Measurements from ENCODE around the gene VRK3.
"Not testable (repeated sequence)": the region's sequence is repeated elsewhere in the genome, so short reads cannot be mapped to it uniquely, and the experiment has no call there.

Gene VRK3

DNA sequence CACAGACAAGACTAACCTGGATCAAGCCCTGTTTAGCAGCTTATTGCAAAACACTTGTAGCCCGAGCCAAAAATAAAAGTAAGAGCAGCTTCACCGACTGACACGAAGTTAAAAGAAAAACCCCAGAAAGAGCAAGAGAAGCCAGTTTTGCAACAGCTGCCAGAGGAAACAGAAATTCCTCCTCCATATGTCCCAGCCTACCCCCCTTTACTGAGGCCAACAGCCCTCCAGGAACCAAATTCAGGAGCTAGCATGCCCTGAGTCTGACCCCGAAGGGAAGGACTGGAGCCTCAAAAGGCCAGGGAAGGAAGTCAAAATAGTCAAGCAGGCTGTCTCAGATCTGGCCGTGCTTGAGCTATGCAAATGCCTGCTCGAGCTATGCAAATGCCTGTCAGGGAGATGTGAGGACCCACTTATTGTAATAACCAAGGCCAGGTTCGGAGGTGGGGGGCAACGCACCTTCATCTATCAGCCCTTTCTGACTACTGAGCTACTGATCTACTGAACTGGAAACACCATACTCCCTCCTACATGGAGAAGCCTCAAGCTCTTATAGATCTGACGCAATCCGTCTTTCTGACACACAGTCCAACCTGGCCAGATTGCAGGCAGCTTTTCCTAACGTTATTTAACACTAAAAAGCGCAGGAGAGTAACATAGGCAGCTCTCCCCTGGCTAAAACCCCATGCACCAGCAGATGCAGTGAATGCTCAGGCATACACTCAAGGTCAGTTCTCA is 70.9 kb downstream of the VRK3 start:
- DNase-seq = peak; percentile 37

DNA sequence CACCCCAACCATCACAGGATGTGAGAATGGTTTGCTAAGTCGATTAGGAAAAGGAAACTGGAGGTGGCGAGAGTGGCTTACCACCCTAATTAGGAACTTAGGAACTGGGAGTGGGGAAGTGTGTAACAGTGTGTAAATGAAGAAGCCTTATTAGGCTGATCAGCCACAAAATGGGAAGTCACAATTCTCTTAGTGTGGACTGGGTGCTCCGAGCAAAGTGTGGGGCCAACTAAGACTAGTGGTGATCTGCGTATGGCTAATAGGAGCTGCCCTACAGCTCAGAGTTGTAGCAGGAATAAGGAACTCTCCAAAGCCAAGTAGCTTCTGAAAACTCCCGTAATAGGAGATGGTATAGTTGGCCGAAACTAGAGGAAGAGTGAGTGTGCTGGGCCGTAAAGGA is 71.8 kb downstream of the VRK3 start:
- no peak for DNase-seq

- DNase-seq = no peak
Measured at GRCh38 chr19:49952906-49953305, 72.3 kb downstream of the VRK3 start.

DNA sequence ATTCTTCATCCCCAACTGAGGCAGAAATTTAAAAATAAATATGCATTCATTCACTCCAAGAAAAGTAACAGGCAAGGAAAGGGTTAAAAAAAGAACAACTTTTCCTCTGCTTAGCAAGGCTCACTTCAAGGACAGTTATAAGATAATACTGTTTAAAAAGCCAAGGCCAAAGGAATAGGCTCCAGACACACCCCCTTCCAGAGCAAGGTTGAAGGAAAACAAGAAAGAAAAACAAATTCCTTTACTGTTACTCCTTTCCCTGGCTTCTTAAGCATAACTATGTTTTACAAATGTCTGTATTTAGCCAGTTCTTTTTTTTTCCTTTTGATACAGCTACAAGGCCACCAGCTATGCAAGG is 72.7 kb downstream of the VRK3 start:
- DNase-seq = no peak

DNA sequence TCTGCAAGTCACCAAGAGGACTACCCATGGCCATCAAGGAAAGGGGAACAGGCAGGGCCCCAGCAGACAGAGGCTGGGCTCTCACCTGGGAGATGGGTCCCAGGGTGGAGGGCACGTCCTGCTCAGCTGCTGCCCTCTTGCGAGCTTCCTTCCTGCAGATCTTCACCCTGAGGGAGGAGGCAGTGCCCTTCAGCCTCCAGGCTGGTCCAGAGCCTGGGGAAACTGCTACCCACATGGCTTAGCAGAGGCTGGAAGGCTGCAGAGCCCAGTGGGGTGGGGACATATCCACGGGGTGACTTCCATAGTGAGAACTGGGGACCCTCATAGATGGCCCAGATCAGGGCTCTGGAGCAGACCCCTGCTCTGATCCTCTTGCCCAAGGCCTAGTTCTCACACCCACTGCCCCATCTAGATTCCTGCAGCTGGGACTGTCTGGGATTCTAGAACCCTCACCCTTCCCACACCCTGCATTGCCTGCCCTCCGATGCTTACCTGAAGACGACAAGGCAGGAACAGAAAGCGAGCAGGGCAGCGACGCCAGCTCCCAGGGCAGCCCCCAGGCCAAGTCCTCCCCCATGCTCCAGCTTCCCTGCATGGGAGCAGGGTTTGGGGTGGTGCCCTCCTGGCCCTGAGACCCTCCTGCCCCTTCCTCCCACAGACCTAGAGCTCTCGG is 73.2 kb downstream of the VRK3 start:
- DNase-seq = no peak

GRCh38 chr19:49950956-49951526 is 74.1 kb downstream of the VRK3 start:
- DNase-seq = no peak

- DNase-seq = no peak
Measured at GRCh38 chr19:49950590-49950948, 74.6 kb downstream of the VRK3 start.

DNA sequence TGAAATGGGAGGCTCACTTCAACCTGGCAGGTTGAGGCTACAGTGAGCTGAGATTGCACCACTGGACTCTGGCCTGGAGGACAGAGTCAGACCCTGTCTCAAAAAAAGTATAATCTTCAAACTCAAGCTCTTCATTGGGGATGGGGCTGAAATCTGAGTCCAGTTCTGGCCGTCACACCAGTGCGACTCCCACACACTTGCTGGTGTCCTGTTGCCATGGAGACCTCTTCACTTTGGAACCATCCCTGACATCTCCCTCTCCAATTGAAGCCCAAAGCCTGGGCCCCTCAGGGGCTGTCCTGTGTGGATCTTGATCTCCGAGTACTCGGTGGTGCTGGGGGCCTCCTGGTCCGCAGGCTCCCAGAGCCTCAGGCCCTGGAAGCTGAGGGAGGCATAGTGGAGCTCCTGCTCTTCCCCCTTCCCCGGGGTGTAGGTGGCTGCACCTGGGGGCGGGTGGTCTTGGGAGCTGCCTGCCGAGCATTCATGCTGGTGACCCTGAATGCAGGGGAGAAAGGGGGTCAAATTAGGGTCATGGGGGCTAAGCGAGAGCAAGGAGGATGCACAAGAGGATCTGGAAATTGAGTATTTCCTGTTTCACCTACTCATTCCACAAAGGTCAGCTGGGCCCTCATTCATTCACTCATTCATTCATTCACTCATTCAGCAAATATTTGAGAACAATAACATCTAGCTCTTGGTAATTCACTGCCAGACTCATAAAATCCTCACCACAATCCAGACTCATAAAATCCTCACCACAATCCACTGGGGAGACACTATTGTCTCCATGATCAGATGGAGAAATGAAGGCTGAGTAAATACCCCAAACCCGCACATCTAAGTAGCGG is 75.2 kb downstream of the VRK3 start:
- DNase-seq = no peak

DNA sequence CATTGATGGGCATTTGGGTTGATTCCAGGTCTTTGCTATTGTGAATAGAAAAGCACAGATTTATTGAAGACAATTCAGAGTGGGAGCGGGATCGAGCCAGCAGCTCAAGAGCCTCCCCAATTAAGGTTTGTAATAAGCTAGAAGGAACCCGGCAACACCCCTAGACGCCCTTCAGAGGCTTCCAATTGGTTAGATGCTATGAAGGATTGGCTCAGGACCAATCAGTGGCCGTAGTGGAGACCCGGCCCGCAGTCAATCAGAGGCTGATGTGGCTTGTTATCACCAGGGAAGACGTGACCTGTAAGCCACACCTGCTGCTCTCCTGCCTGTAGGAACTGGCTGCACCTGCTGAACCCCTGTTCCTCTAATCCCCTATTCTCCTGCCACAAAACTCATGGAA is 78.8 kb downstream of the VRK3 start:
- DNase-seq = no peak

GRCh38 chr19:49944567-49944966 is 80.6 kb downstream of the VRK3 start:
- not testable (repeated sequence) for DNase-seq

DNA sequence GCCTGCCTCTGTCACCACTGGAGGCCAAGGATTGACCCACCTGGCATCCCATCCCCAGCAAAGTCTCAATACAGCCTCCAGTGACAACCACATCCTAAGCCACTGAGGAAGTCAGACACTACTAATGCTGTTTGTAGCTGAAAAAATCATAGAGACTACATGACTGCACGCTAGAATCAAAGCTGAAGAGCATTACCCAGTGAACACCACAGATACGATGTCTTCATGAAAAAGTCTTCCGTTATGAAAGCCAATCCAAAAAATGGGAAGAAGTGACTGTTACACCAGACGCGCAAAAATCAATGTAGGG is 84.7 kb downstream of the VRK3 start:
- DNase-seq = no peak

DNA sequence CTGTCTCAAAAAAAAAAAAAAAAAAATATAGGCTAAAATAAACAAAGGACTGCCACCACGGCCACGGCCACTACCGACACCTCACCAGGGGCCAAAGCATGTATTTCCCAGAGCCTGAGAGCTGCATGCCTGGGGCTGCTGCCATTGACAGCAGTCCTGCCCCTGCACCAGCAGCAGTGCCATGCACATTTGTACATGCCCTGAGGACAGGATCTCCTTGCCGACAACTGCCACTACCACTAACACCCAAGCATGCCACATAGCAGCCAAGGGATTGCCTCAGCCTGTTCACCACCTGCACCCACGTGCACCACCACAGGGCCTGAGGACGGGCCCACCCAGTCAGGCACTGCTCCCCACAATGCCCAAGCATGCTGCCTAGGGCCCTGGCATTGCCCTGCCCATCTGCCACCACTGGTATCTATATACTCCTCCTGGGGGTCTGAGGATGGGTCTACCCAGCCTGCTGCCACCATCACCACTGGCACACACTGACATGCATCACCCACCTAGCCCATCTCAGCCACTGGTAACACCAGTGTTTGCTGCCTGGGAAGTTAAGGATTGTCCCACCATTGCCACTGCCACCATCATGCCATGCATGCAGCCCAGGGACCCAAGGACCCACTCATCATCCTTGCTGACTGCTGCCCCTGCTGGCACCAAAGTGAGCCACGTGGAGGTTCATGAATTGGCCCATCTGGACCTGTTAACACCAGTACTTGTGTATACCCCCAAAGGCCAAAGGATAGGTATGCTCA is 85.3 kb downstream of the VRK3 start:
- DNase-seq = no peak

DNA sequence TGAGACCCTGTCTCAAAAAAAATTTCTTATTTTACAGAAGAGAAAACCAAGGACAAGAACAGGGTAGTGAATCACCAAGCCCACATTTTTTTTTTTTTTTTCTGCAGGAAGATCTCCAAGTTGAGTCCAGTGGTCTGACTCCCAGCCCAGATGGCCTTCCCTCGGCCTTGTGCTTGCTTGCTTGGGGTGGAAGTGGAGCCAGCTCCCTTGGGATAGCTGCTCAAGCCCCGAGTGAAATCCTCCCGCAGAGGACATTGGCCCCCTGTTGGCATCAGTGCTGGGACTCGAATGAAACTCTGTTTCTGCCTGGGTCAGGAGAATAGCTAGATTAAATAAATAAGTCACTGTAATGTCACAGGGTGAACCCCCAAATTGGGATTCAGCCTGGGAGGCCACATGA is 86.5 kb downstream of the VRK3 start:
- no peak for DNase-seq

DNA sequence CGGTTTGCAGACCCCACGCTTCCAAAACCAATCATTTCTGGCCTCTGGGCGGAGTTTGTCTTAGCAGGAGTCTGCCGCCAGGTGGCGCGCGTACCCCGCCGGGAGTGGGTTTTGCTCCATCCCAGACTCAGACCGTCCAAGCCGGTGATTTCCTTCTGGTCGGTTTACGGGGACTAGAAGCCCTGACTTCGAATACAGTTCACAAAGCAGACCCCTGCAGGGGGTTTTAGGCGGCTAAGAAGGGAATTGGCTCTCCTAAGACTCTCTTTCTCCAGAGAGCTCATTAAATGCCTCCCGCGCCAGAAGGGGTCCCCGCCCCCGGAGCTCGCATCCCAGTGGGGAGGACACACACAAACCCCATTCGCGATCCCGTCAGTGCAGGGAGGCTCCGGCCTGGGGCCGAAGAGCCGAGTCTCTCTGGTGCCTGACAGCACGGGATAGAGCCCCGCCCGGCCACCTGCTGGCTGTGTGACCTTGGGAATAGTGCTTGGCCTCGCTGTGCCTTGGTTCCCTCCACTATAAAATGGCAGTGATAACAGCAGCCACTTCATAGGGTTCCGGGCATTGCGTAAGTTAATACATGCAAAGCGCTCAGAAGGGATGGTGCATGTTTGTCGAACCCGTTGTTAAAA is 87.3 kb downstream of the VRK3 start:
- DNase-seq = peak; percentile 30

DNA sequence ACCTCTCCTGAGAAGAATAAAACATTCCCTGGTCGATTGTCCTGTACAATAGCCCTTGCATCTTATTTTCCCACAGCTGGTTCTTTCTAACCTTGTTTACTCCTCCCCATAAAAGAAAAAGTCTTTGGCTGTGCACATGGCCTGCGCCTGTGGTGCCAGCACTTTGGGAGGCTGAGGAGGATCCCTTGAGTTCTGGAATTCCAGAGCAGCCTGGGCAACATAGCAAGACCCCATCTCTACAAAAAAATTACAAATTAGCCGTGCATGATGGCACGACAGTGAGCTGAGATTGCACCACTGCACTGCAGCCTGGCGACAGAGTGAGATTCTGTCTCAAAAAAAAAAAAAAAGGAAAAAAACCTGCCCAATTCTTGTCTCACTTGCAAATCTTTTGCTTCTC is 88.6 kb downstream of the VRK3 start:
- no peak for DNase-seq

GRCh38 chr19:49933643-49934042 is 91.5 kb downstream of the VRK3 start:
- DNase-seq = no peak

GRCh38 chr19:49932731-49933131 is 92.4 kb downstream of the VRK3 start:
- DNase-seq = no peak

- no peak for DNase-seq
Measured at GRCh38 chr19:49932041-49932451, 93.1 kb downstream of the VRK3 start.

- DNase-seq = no peak
Measured at GRCh38 chr19:49931293-49932040, 93.7 kb downstream of the VRK3 start.

- no peak for DNase-seq
Measured at GRCh38 chr19:49930483-49931011, 94.6 kb downstream of the VRK3 start.
